ENCODE data around the gene SRSF5.

DNA sequence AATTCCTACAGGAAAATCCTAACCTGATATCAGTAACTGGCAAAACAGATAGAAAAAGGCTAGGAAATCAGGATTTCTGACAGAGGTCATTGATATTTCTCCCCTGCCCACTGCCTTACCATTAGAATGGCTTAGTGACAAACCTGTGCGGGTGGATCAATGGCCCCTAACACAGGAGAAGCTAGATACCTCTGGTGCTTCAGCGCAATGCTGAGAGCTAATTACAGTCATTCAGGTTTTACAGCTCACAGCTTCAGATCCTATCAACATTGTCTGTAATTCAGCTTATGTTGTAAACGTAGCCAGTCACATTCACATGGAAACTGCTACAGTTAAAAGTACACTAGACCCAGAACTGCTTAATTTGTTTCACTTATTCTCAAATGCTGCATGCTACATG lies 47.5 kb downstream of the SRSF5 start:
- no peak for TF ChIP-seq GATA2 (IDR thresholded peaks at IDR 0.05; ENCODE audit: low read depth, low read length)
- TF ChIP-seq GATA3 (IDR thresholded peaks at IDR 0.05; ENCODE audit: low read depth, low read length), result no peak

All from SH-SY5Y (cell line).